AG04450 (cell line): ENCODE measurements around the gene PDZRN3. TPM values are rescaled to one million over a fixed set of nuclear protein-coding genes. Genes with fewer than 3 reads are reported as not detected.

Source experiments
- CTCF ChIA-PET: fragments of 300-600, 350-600 bp; formaldehyde crosslinking; extraction: SDS; loops from one replicate; lab custom pipeline; 2022; ENCODE audit warnings: antibody characterized with exemption, inconsistent platforms; lab: Charles Lee
- POLR2A ChIA-PET: fragments of 350-600 bp; formaldehyde crosslinking; extraction: SDS; loops from one replicate; lab custom pipeline; 2021; ENCODE audit warnings: antibody characterized with exemption, inconsistent platforms; lab: Yijun Ruan, JAX
- DNase-seq: peaks from one replicate; pipeline ENCODE4 v3.0.0-alpha.2; 2011; ENCODE audit warnings: low read depth, low spot score
- H3K27ac ChIP-seq: one replicate; pipeline ENCODE4 v1.5.1; 2012; ENCODE audit warnings: low read depth, low read length, control low read depth
- H3K27me3 ChIP-seq: one replicate; pipeline ENCODE4 v1.6.0; 2012; ENCODE audit warnings: low read length; ENCODE audit not compliant: control insufficient read depth, insufficient read depth
- H3K4me3 ChIP-seq: 2 replicates; pipeline ENCODE4 v1.5.1; 2011; ENCODE audit warnings: mild to moderate bottlenecking, low read depth, low read length, control low read depth
- H3K9me3 ChIP-seq: 2 replicates; pipeline ENCODE4 v1.5.1; 2012; ENCODE audit warnings: low read length; ENCODE audit not compliant: control insufficient read depth, insufficient read depth
- CTCF ChIP-seq: IDR thresholded peaks from 2 replicates; pipeline ENCODE4 v1.5.1; 2011; ENCODE audit warnings: low read depth, low read length, control low read depth, inconsistent platforms
- polyA plus RNA-seq: library from polyadenylated mRNA; depleted of rRNA; stranded (reverse); fragments of >200 nt; gene quantifications from 2 replicates; pipeline ENCODE4 v1.2.3, GENCODE V29; 2011

The PDZRN3 gene
- polyA plus RNA-seq, 1 experiment = 14.7 TPM

- CTCF ChIA-PET = interaction anchor here (1.4 to 1.7 kb wide), 2 partner anchors 97 to 243 kb away, joined by 7 to 9 read pairs; no protein-coding TSS in a partner anchor
- Histone ChIP-seq H3K9me3 (no peaks in the 10 kb centered on the region), H3K27me3 (no peaks in the 10 kb centered on the region), H3K4me3 (no peak overlapping the region), H3K27ac (no peak overlapping the region)
- TF ChIP-seq CTCF = no peak
- POLR2A ChIA-PET = interaction anchor here (0.6 to 1.9 kb wide), 5 partner anchors 9 to 58 kb away, joined by 3 to 8 read pairs (median 5); no protein-coding TSS in a partner anchor
- no peak for DNase-seq
These were observed 19.3 kb downstream of the PDZRN3 start for GRCh38 chr3:73605412-73605811.

GRCh38 chr3:73604451-73604850, 20.3 kb downstream of the PDZRN3 start:
- ChIA-PET POLR2A (interaction anchor here (0.6 to 1.9 kb wide), 4 partner anchors 10 to 57 kb away, joined by 3 to 8 read pairs (median 5); no protein-coding TSS in a partner anchor), CTCF (interaction anchor here (1.1 to 1.7 kb wide), 4 partner anchors 10 to 244 kb away, joined by 3 to 9 read pairs (median 6); no protein-coding TSS in a partner anchor)
- Histone ChIP-seq H3K27me3 (no peaks in the 10 kb centered on the region), H3K27ac (no peak overlapping the region), H3K4me3 (no peak overlapping the region), H3K9me3 (no peaks in the 10 kb centered on the region)
- TF ChIP-seq CTCF = no peak
- no peak for DNase-seq

GRCh38 chr3:73603762-73604171, 21.0 kb downstream of the PDZRN3 start:
- H3K27me3 ChIP-seq = no peaks in the 10 kb centered on the region
- no peak for TF ChIP-seq CTCF
- no peaks in the 10 kb centered on the region for H3K9me3 ChIP-seq
- ChIA-PET POLR2A (interaction anchor here (1.2 to 1.9 kb wide), 3 partner anchors 11 to 57 kb away, joined by 3 to 8 read pairs (median 7); no protein-coding TSS in a partner anchor), CTCF (interaction anchor here (0.6 to 1.2 kb wide), 3 partner anchors 11 to 95 kb away, joined by 3 to 4 read pairs (median 3); no protein-coding TSS in a partner anchor)
- H3K27ac ChIP-seq = no peak overlapping the region
- no peak overlapping the region for H3K4me3 ChIP-seq
- DNase-seq = no peak

GRCh38 chr3:73602170-73602569, 22.6 kb downstream of the PDZRN3 start:
- Histone ChIP-seq H3K27ac (no peak overlapping the region), H3K4me3 (no peak overlapping the region), H3K27me3 (no peaks in the 10 kb centered on the region), H3K9me3 (no peaks in the 10 kb centered on the region)
- POLR2A ChIA-PET = interaction anchor here (0.6 to 1.0 kb wide), 3 partner anchors 13 to 77 kb away, joined by 4 to 5 read pairs (median 4); no protein-coding TSS in a partner anchor
- TF ChIP-seq CTCF = no peak
- CTCF ChIA-PET = interaction anchor here (1.3 kb wide), 1 partner anchor 94 kb away, joined by 4 read pairs; no protein-coding TSS in a partner anchor
- DNase-seq = no peak

- no peak overlapping the region for H3K27ac ChIP-seq
- no peak overlapping the region for H3K4me3 ChIP-seq
- CTCF ChIA-PET = interaction anchor here (0.6 to 1.3 kb wide), 2 partner anchors 11 to 93 kb away, joined by 3 to 4 read pairs; no protein-coding TSS in a partner anchor
- no peaks in the 10 kb centered on the region for H3K27me3 ChIP-seq
- H3K9me3 ChIP-seq = no peaks in the 10 kb centered on the region
- DNase-seq = no peak
- TF ChIP-seq CTCF = no peak
- POLR2A ChIA-PET = interaction anchor here (0.6 to 1.0 kb wide), 3 partner anchors 13 to 77 kb away, joined by 4 to 5 read pairs (median 4); no protein-coding TSS in a partner anchor
These were observed 23.3 kb downstream of the PDZRN3 start for GRCh38 chr3:73601481-73601880.
